ENCODE results near the gene KLHL35.

DNA sequence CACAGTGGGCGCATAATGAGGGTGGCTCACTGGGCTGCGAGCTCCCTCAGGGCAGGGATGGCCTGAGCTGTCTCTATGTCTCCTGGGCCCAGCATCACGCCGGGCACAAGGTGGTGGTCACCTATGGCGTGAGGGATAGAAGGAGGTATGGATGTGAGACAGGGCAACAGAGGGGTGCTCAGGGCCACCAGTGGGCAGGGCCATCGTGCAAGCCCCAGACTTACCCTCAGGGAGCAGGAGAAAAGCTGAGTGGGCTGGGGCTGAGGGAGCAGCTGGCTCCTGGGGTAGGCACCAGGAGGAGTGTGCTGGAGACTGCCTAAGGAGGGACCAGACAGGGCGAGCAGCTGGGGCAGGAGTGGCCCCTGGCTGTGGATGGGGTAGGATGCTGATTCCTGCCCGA is 34.3 kb upstream of the KLHL35 start:
- TF ChIP-seq CTCF (conservative IDR thresholded peaks at IDR 0.05; ENCODE audit: low read depth in 2 of 2) (no peak), POLR2AphosphoS5 (IDR thresholded peaks at IDR 0.05; ENCODE audit: low read depth) (no peak), STAT1 (IDR thresholded peaks at IDR 0.05; ENCODE audit: unreplicated experiment) (no peak), EZH2 (IDR thresholded peaks at IDR 0.05; ENCODE audit: low read depth, unreplicated experiment) (no peak), ZNF331 (CRISPR knock-in tag; IDR thresholded peaks at IDR 0.05; ENCODE audit: low read depth) (no peak), JUNB (IDR thresholded peaks at IDR 0.05; ENCODE audit: unreplicated experiment) (no peak), CREB1 (CRISPR knock-in tag; IDR thresholded peaks at IDR 0.05; ENCODE audit: low read depth) (no peak), EZH2phosphoT487 (IDR thresholded peaks at IDR 0.05; ENCODE audit: unreplicated experiment) (no peak), ZNF114 (CRISPR knock-in tag; IDR thresholded peaks at IDR 0.05) (no peak), NANOG (IDR thresholded peaks at IDR 0.05; ENCODE audit: borderline replicate concordance) (no peak)
- TF ChIP-seq, protein P1, sequence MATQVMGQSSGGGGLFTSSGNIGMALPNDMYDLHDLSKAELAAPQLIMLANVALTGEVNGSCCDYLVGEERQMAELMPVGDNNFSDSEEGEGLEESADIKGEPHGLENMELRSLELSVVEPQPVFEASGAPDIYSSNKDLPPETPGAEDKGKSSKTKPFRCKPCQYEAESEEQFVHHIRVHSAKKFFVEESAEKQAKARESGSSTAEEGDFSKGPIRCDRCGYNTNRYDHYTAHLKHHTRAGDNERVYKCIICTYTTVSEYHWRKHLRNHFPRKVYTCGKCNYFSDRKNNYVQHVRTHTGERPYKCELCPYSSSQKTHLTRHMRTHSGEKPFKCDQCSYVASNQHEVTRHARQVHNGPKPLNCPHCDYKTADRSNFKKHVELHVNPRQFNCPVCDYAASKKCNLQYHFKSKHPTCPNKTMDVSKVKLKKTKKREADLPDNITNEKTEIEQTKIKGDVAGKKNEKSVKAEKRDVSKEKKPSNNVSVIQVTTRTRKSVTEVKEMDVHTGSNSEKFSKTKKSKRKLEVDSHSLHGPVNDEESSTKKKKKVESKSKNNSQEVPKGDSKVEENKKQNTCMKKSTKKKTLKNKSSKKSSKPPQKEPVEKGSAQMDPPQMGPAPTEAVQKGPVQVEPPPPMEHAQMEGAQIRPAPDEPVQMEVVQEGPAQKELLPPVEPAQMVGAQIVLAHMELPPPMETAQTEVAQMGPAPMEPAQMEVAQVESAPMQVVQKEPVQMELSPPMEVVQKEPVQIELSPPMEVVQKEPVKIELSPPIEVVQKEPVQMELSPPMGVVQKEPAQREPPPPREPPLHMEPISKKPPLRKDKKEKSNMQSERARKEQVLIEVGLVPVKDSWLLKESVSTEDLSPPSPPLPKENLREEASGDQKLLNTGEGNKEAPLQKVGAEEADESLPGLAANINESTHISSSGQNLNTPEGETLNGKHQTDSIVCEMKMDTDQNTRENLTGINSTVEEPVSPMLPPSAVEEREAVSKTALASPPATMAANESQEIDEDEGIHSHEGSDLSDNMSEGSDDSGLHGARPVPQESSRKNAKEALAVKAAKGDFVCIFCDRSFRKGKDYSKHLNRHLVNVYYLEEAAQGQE (IDR thresholded peaks at IDR 0.05; ENCODE audit: unreplicated experiment), result no peak
- TF ChIP-seq, protein P2, sequence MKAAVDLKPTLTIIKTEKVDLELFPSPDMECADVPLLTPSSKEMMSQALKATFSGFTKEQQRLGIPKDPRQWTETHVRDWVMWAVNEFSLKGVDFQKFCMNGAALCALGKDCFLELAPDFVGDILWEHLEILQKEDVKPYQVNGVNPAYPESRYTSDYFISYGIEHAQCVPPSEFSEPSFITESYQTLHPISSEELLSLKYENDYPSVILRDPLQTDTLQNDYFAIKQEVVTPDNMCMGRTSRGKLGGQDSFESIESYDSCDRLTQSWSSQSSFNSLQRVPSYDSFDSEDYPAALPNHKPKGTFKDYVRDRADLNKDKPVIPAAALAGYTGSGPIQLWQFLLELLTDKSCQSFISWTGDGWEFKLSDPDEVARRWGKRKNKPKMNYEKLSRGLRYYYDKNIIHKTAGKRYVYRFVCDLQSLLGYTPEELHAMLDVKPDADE (IDR thresholded peaks at IDR 0.05), result no peak

Data from GM23338 (cell line).